ENCODE results near the gene ABHD12. TPM values are rescaled to one million over a fixed set of nuclear protein-coding genes. Genes with fewer than 3 reads are reported as not detected.
A peak's percentile ranks its signal among the peaks of the same experiment; 100 is the strongest.

ABHD12 gene
- total and polyA plus RNA-seq, 3 experiments from 2014 or later: 27.3 to 35.0 (median 27.6) TPM

- peaks cover 44 to 66% (median 59%) of the 10 kb centered on the region in 3 donors for H3K4me1 Mint-ChIP-seq
- no peak for DNase-seq
- Histone ChIP-seq H3K9me3 (ENCODE audit: low read length) (no peaks in the 10 kb centered on the region), H3K36me3 (ENCODE audit: insufficient read depth, low read length) (no peaks in the 10 kb centered on the region), H3K4me1 (ENCODE audit: insufficient read depth, low read length) (peaks cover 25% of the 10 kb centered on the region), H3K27ac (ENCODE audit: low read depth, low read length) (no peak overlapping the region), H3K4me3 (ENCODE audit: low read length) (no peak overlapping the region), H3K27me3 (ENCODE audit: insufficient read depth, low read length, poor library complexity, severe bottlenecking) (no peaks in the 10 kb centered on the region)
- H3K27me3 Mint-ChIP-seq: no peaks in the 10 kb centered on the region
- peak overlapping the region in 5 of 7 donors; percentile 45 to 95 (median 93) for H3K4me3 Mint-ChIP-seq
- ChIA-PET POLR2A (no interaction called here), CTCF (interaction anchor here (0.8 kb wide), 1 partner anchor 15 kb away, joined by 3 read pairs; no protein-coding TSS in a partner anchor)
- no peaks in the 10 kb centered on the region for H3K9me3 Mint-ChIP-seq
- peak overlapping the region in 1 of 8 donors; percentile 14 for H3K27ac Mint-ChIP-seq
- H3K36me3 Mint-ChIP-seq: peaks cover 0 to 19% (median 4%) of the 10 kb centered on the region in 3 donors
These were observed 140.1 kb downstream of the ABHD12 start for GRCh38 chr20:25250508-25250907.

Other genes with a start within 250 kb of the ABHD12 start
- gene ENTPD6, start 195.1 kb downstream of the ABHD12 start, total RNA-seq: 10 to 100 TPM; 44.2 to 47.0 TPM
- 36.2 TPM for gene ENTPD6, start 195.1 kb downstream of the ABHD12 start, polyA plus RNA-seq
- 10 to 100 TPM; 32.5 to 35.7 TPM for gene PYGB, start 142.8 kb downstream of the ABHD12 start, total RNA-seq
- 35.6 TPM for gene PYGB, start 142.8 kb downstream of the ABHD12 start, polyA plus RNA-seq
- gene GINS1, start 16.8 kb upstream of the ABHD12 start, total RNA-seq: 10 to 100 TPM; 26.0 to 31.2 TPM
- 0.74 TPM for gene GINS1, start 16.8 kb upstream of the ABHD12 start, polyA plus RNA-seq
- gene NINL, start 194.7 kb upstream of the ABHD12 start, total RNA-seq: 1 to 10 TPM in 1 of 2 experiments, under 1 TPM in 1; 0.77 to 1.5 TPM
- 0.64 TPM for gene NINL, start 194.7 kb upstream of the ABHD12 start, polyA plus RNA-seq
- 1 to 10 TPM; 5.4 to 6.2 TPM for gene NANP, start 233.2 kb upstream of the ABHD12 start, total RNA-seq
- gene NANP, start 233.2 kb upstream of the ABHD12 start, polyA plus RNA-seq: 0.87 TPM

Data from CD8-positive, alpha-beta memory T cell (primary cell).